ENCODE data around the gene CDH23.

DNA sequence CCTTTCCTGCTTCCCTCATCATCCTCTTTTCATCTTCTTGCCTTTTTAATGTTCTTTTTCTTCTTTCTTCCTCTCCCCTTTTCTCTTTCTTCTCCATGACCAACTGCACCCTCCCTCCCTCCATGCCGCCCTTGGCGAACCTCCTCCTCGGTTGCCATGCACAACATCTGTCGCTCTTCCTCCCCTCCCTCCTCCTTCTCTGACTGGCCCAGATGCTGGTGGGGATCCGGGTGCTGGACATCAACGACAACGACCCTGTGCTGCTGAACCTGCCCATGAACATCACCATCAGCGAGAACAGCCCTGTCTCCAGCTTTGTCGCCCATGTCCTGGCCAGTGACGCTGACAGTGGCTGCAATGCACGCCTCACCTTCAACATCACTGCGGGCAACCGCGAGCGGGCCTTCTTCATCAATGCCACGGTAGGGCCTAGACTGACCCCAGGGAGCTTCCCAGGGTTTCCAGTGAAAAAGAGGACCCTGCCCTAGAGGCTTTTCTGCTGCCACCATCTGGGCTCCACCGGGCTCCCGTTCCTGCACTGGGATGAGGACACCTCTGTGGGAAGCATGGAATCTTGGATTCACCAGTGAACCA, 388.1 kb downstream of the CDH23 start:
- TF ChIP-seq EZH2 (optimal IDR thresholded peaks at IDR 0.05; ENCODE audit: low read depth, low read length) (no peak), CTCF (IDR thresholded peaks at IDR 0.05; ENCODE audit: low read length) (no peak)

Data from MM.1S (cell line).